Esophagus (tissue), 2 donors: ENCODE results near the gene HJURP. TPM values are rescaled to one million over a fixed set of nuclear protein-coding genes. Genes with fewer than 3 reads are reported as not detected.

ENCODE experiments used
- H3K27ac ChIP-seq, 2 donors: one replicate each; pipeline ENCODE4 v1.5.1; 2013; ENCODE audit warnings: low read depth in 2 of 2, mild to moderate bottlenecking in 2 of 2, inconsistent platforms in 1 of 2, low read length in 1 of 2, moderate library complexity in 1 of 2
- H3K27me3 ChIP-seq, 2 donors: one replicate each; pipeline ENCODE4 v1.6.1; 2013; ENCODE audit warnings: low read length in 2 of 2, control low read depth in 1 of 2, mild to moderate bottlenecking in 1 of 2; ENCODE audit not compliant: insufficient read depth in 2 of 2, control insufficient read depth in 1 of 2
- H3K36me3 ChIP-seq, 2 donors: one replicate each; pipeline ENCODE4 v1.6.1; 2013; ENCODE audit warnings: low read length in 1 of 2; ENCODE audit not compliant: control insufficient read depth in 2 of 2, insufficient read depth in 2 of 2
- H3K4me1 ChIP-seq, 2 donors: one replicate each; pipeline ENCODE4 v1.6.1; 2013; ENCODE audit warnings: low read length in 1 of 2; ENCODE audit not compliant: control insufficient read depth in 2 of 2, insufficient read depth in 2 of 2
- H3K4me3 ChIP-seq, 2 donors: one replicate each; pipeline ENCODE4 v1.5.1; 2013; ENCODE audit warnings: low read length in 2 of 2, mild to moderate bottlenecking in 2 of 2, low read depth in 1 of 2, moderate library complexity in 1 of 2
- H3K9me3 ChIP-seq, 2 donors: one replicate each; pipeline ENCODE4 v1.6.1; 2013; ENCODE audit warnings: mild to moderate bottlenecking in 2 of 2, low read depth in 1 of 2, low read length in 1 of 2, moderate library complexity in 1 of 2; ENCODE audit not compliant: control insufficient read depth in 2 of 2, insufficient read depth in 1 of 2
- WGBS, 2 donors: extraction: QIAGEN DNeasy Blood & Tissue Kit; methylation state at CpG; one replicate each; pipeline ENCODE4 v1.1.7; 2013; 5-methylcytosine and 5-hydroxymethylcytosine counted together
- polyA plus RNA-seq, 2 donors: library from polyadenylated mRNA; stranded (reverse); fragments of 200-250 nt; gene quantifications; one replicate each; pipeline ENCODE4 v1.2.3, GENCODE V29; 2013
- donor health status: healthy with polysubstance abuse.
- donor health status: Bipolar disorder and iron deficiency.

The HJURP gene
- polyA plus RNA-seq, 2 donors = 6.6 to 9.5 TPM

GRCh38 chr2:233799087-233799665 is 55.2 kb downstream of the HJURP start:
- no peaks in the 10 kb centered on the region for H3K36me3 ChIP-seq
- WGBS, 2 donors = 68 to 69% methylated on average over 7 of the region's 7 CpGs
- no peaks in the 10 kb centered on the region for H3K4me1 ChIP-seq
- H3K9me3 ChIP-seq = peaks cover 0 to 2% of the 10 kb centered on the region in 2 donors
- no peak overlapping the region for H3K4me3 ChIP-seq
- H3K27me3 ChIP-seq = no peaks in the 10 kb centered on the region
- no peak overlapping the region for H3K27ac ChIP-seq

- peaks cover 0 to 2% of the 10 kb centered on the region in 2 donors for H3K9me3 ChIP-seq
- H3K36me3 ChIP-seq = no peaks in the 10 kb centered on the region
- WGBS, 2 donors = 82% methylated on average over 14 of the region's 14 CpGs
- no peaks in the 10 kb centered on the region for H3K4me1 ChIP-seq
- no peaks in the 10 kb centered on the region for H3K27me3 ChIP-seq
- no peak overlapping the region for H3K27ac ChIP-seq
- H3K4me3 ChIP-seq = no peak overlapping the region
These were observed 55.8 kb downstream of the HJURP start for GRCh38 chr2:233798335-233799086.

GRCh38 chr2:233796254-233796653 is 58.1 kb downstream of the HJURP start:
- no peaks in the 10 kb centered on the region for H3K27me3 ChIP-seq
- peaks cover 0 to 2% of the 10 kb centered on the region in 2 donors for H3K9me3 ChIP-seq
- no peaks in the 10 kb centered on the region for H3K4me1 ChIP-seq
- H3K36me3 ChIP-seq = no peaks in the 10 kb centered on the region
- 68 to 73% methylated on average over 9 of the region's 9 CpGs for WGBS, 2 donors
- H3K27ac ChIP-seq = no peak overlapping the region
- no peak overlapping the region for H3K4me3 ChIP-seq

- WGBS, 2 donors = 88 to 93% methylated on average over 13 of the region's 13 CpGs
- Histone ChIP-seq H3K4me1 (no peaks in the 10 kb centered on the region), H3K27me3 (no peaks in the 10 kb centered on the region), H3K4me3 (no peak overlapping the region), H3K36me3 (no peaks in the 10 kb centered on the region), H3K27ac (no peak overlapping the region), H3K9me3 (peaks cover 0 to 2% of the 10 kb centered on the region in 2 donors)
These were observed 58.6 kb downstream of the HJURP start for GRCh38 chr2:233795735-233796171.

- Histone ChIP-seq H3K27me3 (no peaks in the 10 kb centered on the region), H3K36me3 (no peaks in the 10 kb centered on the region), H3K27ac (no peak overlapping the region), H3K4me1 (no peaks in the 10 kb centered on the region), H3K4me3 (no peak overlapping the region), H3K9me3 (peaks cover 0 to 2% of the 10 kb centered on the region in 2 donors)
- 78 to 83% methylated on average over 17 of the region's 17 CpGs for WGBS, 2 donors
These were observed 60.1 kb downstream of the HJURP start for GRCh38 chr2:233794128-233794658.

- Histone ChIP-seq H3K4me3 (no peak overlapping the region), H3K27ac (no peak overlapping the region), H3K4me1 (no peaks in the 10 kb centered on the region), H3K27me3 (no peaks in the 10 kb centered on the region), H3K36me3 (no peaks in the 10 kb centered on the region), H3K9me3 (peaks cover 0 to 2% of the 10 kb centered on the region in 2 donors)
- 67 to 76% methylated on average over 18 of the region's 18 CpGs for WGBS, 2 donors
These were observed 60.7 kb downstream of the HJURP start for GRCh38 chr2:233793465-233794127.

GRCh38 chr2:233792720-233793119 is 61.6 kb downstream of the HJURP start:
- no peak overlapping the region for H3K27ac ChIP-seq
- no peaks in the 10 kb centered on the region for H3K36me3 ChIP-seq
- WGBS, 2 donors = 85 to 93% methylated on average over 7 of the region's 7 CpGs
- H3K4me3 ChIP-seq = no peak overlapping the region
- no peaks in the 10 kb centered on the region for H3K27me3 ChIP-seq
- no peaks in the 10 kb centered on the region for H3K4me1 ChIP-seq
- peaks cover 0 to 2% of the 10 kb centered on the region in 2 donors for H3K9me3 ChIP-seq

- H3K36me3 ChIP-seq = no peaks in the 10 kb centered on the region
- WGBS, 2 donors = 83 to 85% methylated on average over 8 to 9 of the region's 9 CpGs
- no peak overlapping the region for H3K27ac ChIP-seq
- H3K27me3 ChIP-seq = no peaks in the 10 kb centered on the region
- H3K9me3 ChIP-seq = peaks cover 0 to 2% of the 10 kb centered on the region in 2 donors
- no peak overlapping the region for H3K4me3 ChIP-seq
- H3K4me1 ChIP-seq = no peaks in the 10 kb centered on the region
These were observed 62.4 kb downstream of the HJURP start for GRCh38 chr2:233791883-233792329.

GRCh38 chr2:233791151-233791882 is 63.0 kb downstream of the HJURP start:
- peaks cover 0 to 2% of the 10 kb centered on the region in 2 donors for H3K9me3 ChIP-seq
- no peaks in the 10 kb centered on the region for H3K27me3 ChIP-seq
- H3K4me1 ChIP-seq = no peaks in the 10 kb centered on the region
- no peak overlapping the region for H3K27ac ChIP-seq
- 86 to 88% methylated on average over 18 of the region's 18 CpGs for WGBS, 2 donors
- H3K36me3 ChIP-seq = no peaks in the 10 kb centered on the region
- H3K4me3 ChIP-seq = no peak overlapping the region
